Endothelial cell of umbilical vein (primary cell): Measurements from ENCODE around the gene PID1. TPM values are rescaled to one million over a fixed set of nuclear protein-coding genes. Genes with fewer than 3 reads are reported as not detected.

Experiments
- BruUV-seq: library from RNA; stranded (reverse); fragments of 400-500 nt; replicated peaks from 2 replicates; lab custom pipeline; 2021; lab: Mats Ljungman, UMichigan
- CTCF ChIA-PET: fragments of 300-600, 350-600 bp; sonication (Branson Sonifier 250); formaldehyde crosslinking; loops from one replicate; lab custom pipeline; 2021; ENCODE audit warnings: antibody characterized with exemption, inconsistent platforms; lab: Charles Lee
- POLR2A ChIA-PET: fragments of 300-600, 350-600 bp; sonication (Branson Sonifier 250); formaldehyde crosslinking; loops from one replicate; lab custom pipeline; 2021; ENCODE audit warnings: antibody characterized with exemption, inconsistent platforms; lab: Charles Lee
- DNase-seq: peaks from one replicate; pipeline ENCODE4 v3.0.0-alpha.2; 2011; ENCODE audit warnings: low read depth, low spot score
- FAIRE-seq: peaks from 2 replicates; lab custom pipeline; 2011; peaks lifted over from hg19 to GRCh38; lab: Jason Lieb, UNC
- H2AFZ ChIP-seq: 2 replicates; pipeline ENCODE4 v1.6.0; 2012; ENCODE audit warnings: low read depth, low read length, control low read depth, inconsistent platforms
- H3K27ac ChIP-seq: 2 replicates; pipeline ENCODE4 v1.5.1; 2011; ENCODE audit warnings: low read depth, mild to moderate bottlenecking, control low read depth, low read length, moderate library complexity; ENCODE audit not compliant: insufficient read depth
- H3K27me3 ChIP-seq, 2 experiments: 2 replicates each; pipeline versions ENCODE4 v1.6.0 to v1.6.1; 2011; ENCODE audit warnings: low read length in 2 of 2, mixed read lengths in 1 of 2; ENCODE audit not compliant: control insufficient read depth in 2 of 2, insufficient read depth in 2 of 2
- H3K36me3 ChIP-seq, 2 experiments: 2 replicates in 1 of 2; 3 replicates in 1 of 2; pipeline ENCODE4 v1.5.1; 2011; ENCODE audit warnings: low read length in 2 of 2, mild to moderate bottlenecking in 1 of 2, moderate library complexity in 1 of 2; ENCODE audit not compliant: control insufficient read depth in 2 of 2, insufficient read depth in 2 of 2; ENCODE audit errors: extremely low read depth in 1 of 2
- H3K4me1 ChIP-seq: 3 replicates; pipeline ENCODE4 v1.5.1; 2011; ENCODE audit warnings: mild to moderate bottlenecking, low read length; ENCODE audit not compliant: control insufficient read depth, insufficient read depth; ENCODE audit errors: extremely low read depth
- H3K4me2 ChIP-seq: 2 replicates; pipeline ENCODE4 v1.6.1; 2011; ENCODE audit warnings: low read length, control low read depth, mixed read lengths; ENCODE audit not compliant: insufficient read depth
- H3K4me3 ChIP-seq, 3 experiments: fragments of 200-600 bp in 1 of 3; sonication (generic), shearing (Covaris generic) in 1 of 3; replicated peaks in 1 of 3; 2 replicates each; pipeline ENCODE4 v1.5.1; 2011 to 2016; ENCODE audit warnings: control low read depth in 3 of 3, low read length in 3 of 3, mild to moderate bottlenecking in 2 of 3, inconsistent platforms in 1 of 3, low read depth in 1 of 3, moderate library complexity in 1 of 3; ENCODE audit not compliant: insufficient read depth in 1 of 3
- H3K79me2 ChIP-seq: 2 replicates; pipeline ENCODE4 v1.6.0; 2012; ENCODE audit warnings: low read length, inconsistent platforms; ENCODE audit not compliant: control insufficient read depth, insufficient read depth
- H3K9ac ChIP-seq: replicated peaks from 2 replicates; pipeline ENCODE3; 2011; ENCODE audit warnings: low read length, control low read depth; ENCODE audit not compliant: insufficient read depth; ENCODE audit errors: extremely low read depth
- H3K9me1 ChIP-seq: replicated peaks from 3 replicates; pipeline ENCODE4 v1.6.0; 2011; ENCODE audit warnings: mild to moderate bottlenecking, low read length; ENCODE audit not compliant: control insufficient read depth, insufficient read depth; ENCODE audit errors: extremely low read depth
- H3K9me3 ChIP-seq: replicated peaks from 2 replicates; pipeline ENCODE4 v1.5.1; 2012; ENCODE audit warnings: low read length, inconsistent platforms; ENCODE audit not compliant: control insufficient read depth, insufficient read depth
- H4K20me1 ChIP-seq: replicated peaks from 2 replicates; pipeline ENCODE3; 2011; ENCODE audit warnings: mild to moderate bottlenecking, low read length; ENCODE audit not compliant: control insufficient read depth, insufficient read depth; ENCODE audit errors: extremely low read depth
- EZH2 ChIP-seq: IDR thresholded peaks from 2 replicates; pipeline ENCODE4 v1.6.1; 2012; ENCODE audit warnings: borderline replicate concordance, low read depth, mild to moderate bottlenecking, moderate library complexity, low read length, inconsistent platforms; ENCODE audit not compliant: severe bottlenecking
- FOS ChIP-seq: IDR thresholded peaks from 2 replicates; pipeline ENCODE4 v1.6.1; 2011; ENCODE audit warnings: mild to moderate bottlenecking, low read length, moderate library complexity, borderline replicate concordance; ENCODE audit not compliant: insufficient read depth
- GATA2 ChIP-seq: IDR thresholded peaks from 2 replicates; pipeline ENCODE4 v1.7.0; 2011; ENCODE audit warnings: low read depth, mild to moderate bottlenecking, moderate library complexity, mixed read lengths, low read length; ENCODE audit not compliant: insufficient read length, insufficient read depth
- JUN ChIP-seq: IDR thresholded peaks from 2 replicates; pipeline ENCODE4 v1.6.1; 2011; ENCODE audit warnings: borderline replicate concordance, low read depth; ENCODE audit not compliant: insufficient read length, insufficient read depth
- MAX ChIP-seq: IDR thresholded peaks from 2 replicates; pipeline ENCODE4 v1.6.1; 2011; ENCODE audit not compliant: insufficient read depth, insufficient read length
- MYC ChIP-seq: IDR thresholded peaks from one replicate; pipeline ENCODE4 v1.6.1; 2011; ENCODE audit warnings: mild to moderate bottlenecking, low read depth, low read length
- POLR2A ChIP-seq: IDR thresholded peaks from 2 replicates; pipeline ENCODE4 v1.6.1; 2012; ENCODE audit warnings: low read depth, mild to moderate bottlenecking, control low read depth, low read length
- POLR2AphosphoS5 ChIP-seq: IDR thresholded peaks from 2 replicates; pipeline ENCODE4 v1.6.1; 2012; ENCODE audit warnings: low read depth, mild to moderate bottlenecking, control low read depth, low read length, moderate library complexity; ENCODE audit not compliant: insufficient read depth
- dilution Hi-C: fragments of 300-500 bp; cut with MboI; formaldehyde crosslinking; loops from one replicate; pipeline ENCODE4 v1.15.0; 2019; ENCODE audit warnings: low sequenced_read_pairs; ENCODE audit not compliant: extremely low pct_ligation_motif_present
- intact Hi-C: fragments of 100-400 bp; cut with micrococcal nuclease; formaldehyde crosslinking; loops from one replicate; pipeline ENCODE4 v1.10.0; 2022
- polyA plus RNA-seq, 4 experiments: library from polyadenylated mRNA; depleted of rRNA in 3 of 4; stranded (reverse) in 3 of 4; unstranded in 1 of 4; fragments of >200 nt; gene quantifications; 2 replicates each; pipeline versions ENCODE4 v1.2.1 to v1.2.3, GENCODE V29; 2011 to 2012; ENCODE audit warnings: missing spikeins in 1 of 4
- total RNA-seq: library from RNA; stranded (reverse); gene quantifications from 2 replicates; pipeline ENCODE4 v1.2.3, GENCODE V29; 2021
- TF ChIP-seq, protein P1 (sequence below), 2 donors: IDR thresholded peaks; 1 replicate in 1 of 2; 2 replicates in 1 of 2; pipeline ENCODE4 v1.5.1; 2011; ENCODE audit warnings: low read length in 2 of 2, mild to moderate bottlenecking in 2 of 2, moderate library complexity in 2 of 2, control low read depth in 1 of 2, inconsistent platforms in 1 of 2, low read depth in 1 of 2; ENCODE audit not compliant: insufficient read depth in 1 of 2; ENCODE audit errors: extremely low read depth in 1 of 2

PID1 gene
- total and polyA plus RNA-seq, 2 donors (not counting 3 experiments of a cell fraction or from before 2014, with no cell fraction given): not detected

- DNase-seq: no peak
- Histone ChIP-seq H3K79me2 (no peaks in the 10 kb centered on the region), H3K9me1 (no peaks in the 10 kb centered on the region), H3K9me3 (peaks cover 3% of the 10 kb centered on the region), H3K4me3 (no peak overlapping the region), H2AFZ (no peak overlapping the region), H3K27ac (no peak overlapping the region), H3K9ac (no peak overlapping the region), H3K4me2 (no peak overlapping the region), H3K27me3 (no peaks in the 10 kb centered on the region), H3K36me3 (no peaks in the 10 kb centered on the region), H3K4me1 (no peaks in the 10 kb centered on the region), H4K20me1 (no peaks in the 10 kb centered on the region)
- CTCF ChIA-PET: no interaction called here
- intact Hi-C loops (no loop called here), dilution Hi-C loops (no loop called here)
- BruUV-seq: no TSS peak
- POLR2A ChIA-PET: no interaction called here
- FAIRE-seq: no peak
- TF ChIP-seq MAX (no peak), GATA2 (no peak), MYC (no peak), EZH2 (no peak), FOS (no peak)
Observed at GRCh38 chr2:229048134-229048533, 223.0 kb downstream of the PID1 start.

DNA sequence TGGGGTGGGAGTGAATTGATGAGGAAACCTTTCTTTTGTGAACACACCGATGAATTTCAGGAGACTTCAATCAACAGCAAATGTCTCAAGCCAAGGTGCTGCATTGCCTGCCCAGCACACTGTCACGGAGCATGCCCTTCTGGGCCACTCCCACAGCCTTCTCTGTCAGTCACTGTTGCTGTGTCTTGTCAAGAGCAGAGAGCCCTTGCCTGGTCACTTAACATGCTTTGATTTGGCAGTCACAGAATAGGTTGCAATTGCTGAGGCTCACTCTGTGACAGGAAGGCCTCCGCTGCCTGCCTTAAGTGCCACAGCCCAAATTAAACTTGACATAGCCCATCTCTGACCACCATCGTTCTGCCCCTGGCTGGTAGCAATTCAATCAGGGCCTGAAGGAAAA, 225.4 kb downstream of the PID1 start:
- no peaks in the 10 kb centered on the region for H3K4me1 ChIP-seq
- no peak for FAIRE-seq
- POLR2A ChIA-PET: no interaction called here
- no peak for DNase-seq
- no peaks in the 10 kb centered on the region for H4K20me1 ChIP-seq
- no peaks in the 10 kb centered on the region for H3K79me2 ChIP-seq
- intact Hi-C loops: no loop called here
- H3K9me3 ChIP-seq: peaks cover 3% of the 10 kb centered on the region
- no peak overlapping the region for H3K4me2 ChIP-seq
- H2AFZ ChIP-seq: no peak overlapping the region
- dilution Hi-C loops: no loop called here
- TF ChIP-seq POLR2AphosphoS5 (no peak), JUN (no peak), FOS (no peak), MYC (no peak), MAX (no peak), POLR2A (no peak), EZH2 (no peak), GATA2 (no peak)
- TF ChIP-seq, protein P1, sequence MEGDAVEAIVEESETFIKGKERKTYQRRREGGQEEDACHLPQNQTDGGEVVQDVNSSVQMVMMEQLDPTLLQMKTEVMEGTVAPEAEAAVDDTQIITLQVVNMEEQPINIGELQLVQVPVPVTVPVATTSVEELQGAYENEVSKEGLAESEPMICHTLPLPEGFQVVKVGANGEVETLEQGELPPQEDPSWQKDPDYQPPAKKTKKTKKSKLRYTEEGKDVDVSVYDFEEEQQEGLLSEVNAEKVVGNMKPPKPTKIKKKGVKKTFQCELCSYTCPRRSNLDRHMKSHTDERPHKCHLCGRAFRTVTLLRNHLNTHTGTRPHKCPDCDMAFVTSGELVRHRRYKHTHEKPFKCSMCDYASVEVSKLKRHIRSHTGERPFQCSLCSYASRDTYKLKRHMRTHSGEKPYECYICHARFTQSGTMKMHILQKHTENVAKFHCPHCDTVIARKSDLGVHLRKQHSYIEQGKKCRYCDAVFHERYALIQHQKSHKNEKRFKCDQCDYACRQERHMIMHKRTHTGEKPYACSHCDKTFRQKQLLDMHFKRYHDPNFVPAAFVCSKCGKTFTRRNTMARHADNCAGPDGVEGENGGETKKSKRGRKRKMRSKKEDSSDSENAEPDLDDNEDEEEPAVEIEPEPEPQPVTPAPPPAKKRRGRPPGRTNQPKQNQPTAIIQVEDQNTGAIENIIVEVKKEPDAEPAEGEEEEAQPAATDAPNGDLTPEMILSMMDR (IDR thresholded peaks at IDR 0.05; ENCODE audit: extremely low read depth in 1 of 2, insufficient read depth in 1 of 2, low read depth in 1 of 2, low read length in 2 of 2): no peak
- H3K4me3 ChIP-seq: no peak overlapping the region
- BruUV-seq: no TSS peak
- CTCF ChIA-PET: no interaction called here
- no peaks in the 10 kb centered on the region for H3K27me3 ChIP-seq
- H3K9me1 ChIP-seq: no peaks in the 10 kb centered on the region
- no peak overlapping the region for H3K27ac ChIP-seq
- H3K36me3 ChIP-seq: no peaks in the 10 kb centered on the region
- no peak overlapping the region for H3K9ac ChIP-seq
